Suprapubic skin (tissue), 4 donors: Measurements from ENCODE around the gene ATM.

Experiments
- EP300 ChIP-seq: sonication (generic); formaldehyde crosslinking; IDR thresholded peaks from one replicate; pipeline ENCODE4 v1.6.1; 2017; ENCODE audit warnings: antibody characterized with exemption
- POLR2A ChIP-seq, 2 donors: fragments of 450-650 bp; IDR thresholded peaks; one replicate each; pipeline ENCODE4 v1.6.1; 2017; ENCODE audit warnings: antibody characterized with exemption in 2 of 2, mild to moderate bottlenecking in 2 of 2, moderate library complexity in 2 of 2
- POLR2AphosphoS5 ChIP-seq, 3 donors: sonication (generic); formaldehyde crosslinking; IDR thresholded peaks; one replicate each; pipeline ENCODE4 v1.6.1; 2017; ENCODE audit warnings: antibody characterized with exemption in 3 of 3
- TF ChIP-seq, protein P1 (sequence below), 2 donors: fragments of 200-600 bp in 1 of 2; fragments of 450-650 bp in 1 of 2; sonication (generic) in 1 of 2; IDR thresholded peaks; one replicate each; pipeline ENCODE4 v1.5.1; 2016 to 2019; ENCODE audit warnings: antibody characterized with exemption in 2 of 2, mild to moderate bottlenecking in 1 of 2, moderate library complexity in 1 of 2

DNA sequence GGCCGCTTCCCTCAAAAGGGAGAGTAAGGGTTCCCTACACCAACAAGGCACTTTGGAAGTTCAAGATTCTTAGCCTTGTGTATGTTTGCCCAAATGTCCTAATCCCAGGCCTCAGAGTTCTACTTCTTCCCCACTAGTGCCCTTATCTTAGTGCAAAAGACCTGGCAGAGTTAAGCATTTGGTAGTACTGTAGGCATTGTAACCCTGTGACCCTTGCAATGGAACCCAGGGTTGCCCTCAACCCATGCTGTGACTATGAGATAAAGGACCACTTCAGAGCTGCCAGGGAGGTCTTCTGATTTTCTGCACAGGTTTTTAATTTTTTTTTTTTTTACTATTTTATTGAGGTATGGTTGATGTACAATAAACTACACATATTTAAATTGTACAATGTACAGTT, 179.4 kb downstream of the ATM start:
- TF ChIP-seq, protein P1, sequence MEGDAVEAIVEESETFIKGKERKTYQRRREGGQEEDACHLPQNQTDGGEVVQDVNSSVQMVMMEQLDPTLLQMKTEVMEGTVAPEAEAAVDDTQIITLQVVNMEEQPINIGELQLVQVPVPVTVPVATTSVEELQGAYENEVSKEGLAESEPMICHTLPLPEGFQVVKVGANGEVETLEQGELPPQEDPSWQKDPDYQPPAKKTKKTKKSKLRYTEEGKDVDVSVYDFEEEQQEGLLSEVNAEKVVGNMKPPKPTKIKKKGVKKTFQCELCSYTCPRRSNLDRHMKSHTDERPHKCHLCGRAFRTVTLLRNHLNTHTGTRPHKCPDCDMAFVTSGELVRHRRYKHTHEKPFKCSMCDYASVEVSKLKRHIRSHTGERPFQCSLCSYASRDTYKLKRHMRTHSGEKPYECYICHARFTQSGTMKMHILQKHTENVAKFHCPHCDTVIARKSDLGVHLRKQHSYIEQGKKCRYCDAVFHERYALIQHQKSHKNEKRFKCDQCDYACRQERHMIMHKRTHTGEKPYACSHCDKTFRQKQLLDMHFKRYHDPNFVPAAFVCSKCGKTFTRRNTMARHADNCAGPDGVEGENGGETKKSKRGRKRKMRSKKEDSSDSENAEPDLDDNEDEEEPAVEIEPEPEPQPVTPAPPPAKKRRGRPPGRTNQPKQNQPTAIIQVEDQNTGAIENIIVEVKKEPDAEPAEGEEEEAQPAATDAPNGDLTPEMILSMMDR (IDR thresholded peaks at IDR 0.05), result no peak
- TF ChIP-seq POLR2A (IDR thresholded peaks at IDR 0.05) (no peak), POLR2AphosphoS5 (IDR thresholded peaks at IDR 0.05) (no peak), EP300 (no peak)
